HL-60 (cell line): ENCODE measurements around the gene DBN1.

Source experiments
- CTCF ChIP-seq: IDR thresholded peaks from one replicate; pipeline ENCODE4 v1.5.1; 2011; ENCODE audit warnings: low read length, control low read depth, inconsistent platforms; ENCODE audit not compliant: insufficient read depth
- SPI1 ChIP-seq: IDR thresholded peaks from 2 replicates; pipeline ENCODE4 v1.6.1; 2012; ENCODE audit warnings: low read depth, mild to moderate bottlenecking, borderline replicate concordance

- no peak for TF ChIP-seq CTCF
- TF ChIP-seq SPI1: peak; percentile 14; the same call in 1 of the 2 replicates
Observed at GRCh38 chr5:177474846-177475562, 1.6 kb upstream of the DBN1 start.
